ENCODE results near the gene CFAP53.
"Not testable (repeated sequence)": the region's sequence is repeated elsewhere in the genome, so short reads cannot be mapped to it uniquely, and the experiment has no call there.

CFAP53 gene, protein sequence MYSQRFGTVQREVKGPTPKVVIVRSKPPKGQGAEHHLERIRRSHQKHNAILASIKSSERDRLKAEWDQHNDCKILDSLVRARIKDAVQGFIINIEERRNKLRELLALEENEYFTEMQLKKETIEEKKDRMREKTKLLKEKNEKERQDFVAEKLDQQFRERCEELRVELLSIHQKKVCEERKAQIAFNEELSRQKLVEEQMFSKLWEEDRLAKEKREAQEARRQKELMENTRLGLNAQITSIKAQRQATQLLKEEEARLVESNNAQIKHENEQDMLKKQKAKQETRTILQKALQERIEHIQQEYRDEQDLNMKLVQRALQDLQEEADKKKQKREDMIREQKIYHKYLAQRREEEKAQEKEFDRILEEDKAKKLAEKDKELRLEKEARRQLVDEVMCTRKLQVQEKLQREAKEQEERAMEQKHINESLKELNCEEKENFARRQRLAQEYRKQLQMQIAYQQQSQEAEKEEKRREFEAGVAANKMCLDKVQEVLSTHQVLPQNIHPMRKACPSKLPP

DNA sequence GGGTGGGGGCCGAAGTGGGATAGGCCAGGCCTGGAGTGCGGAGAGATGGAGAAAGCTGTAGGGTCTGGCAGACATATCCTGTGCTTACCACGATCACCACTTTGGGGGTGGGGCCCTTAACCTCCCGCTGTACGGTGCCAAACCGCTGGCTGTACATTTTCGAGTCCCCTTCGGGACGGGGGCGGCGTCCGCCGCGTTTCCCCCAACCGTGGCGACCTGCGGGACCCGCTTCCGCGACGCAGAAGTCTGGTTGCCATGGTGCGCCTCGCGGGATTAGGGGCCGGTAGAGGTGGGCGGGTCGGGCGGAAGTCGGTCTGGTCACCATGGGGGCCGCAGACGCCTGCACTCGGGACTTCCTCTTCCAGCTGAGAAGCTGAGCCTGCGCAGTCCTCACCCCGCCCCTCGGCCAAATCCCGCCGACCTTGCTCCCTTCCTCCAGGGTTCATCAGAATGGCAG, at the start of gene CFAP53:
TSS of gene CFAP53 (minus strand) at position 248 of the 457 bp plus-strand sequence. CDS start at position 157, 91 bp downstream.
- Histone ChIP-seq H3K9me3 (ENCODE audit: control insufficient read depth, insufficient read depth, low read length) (no peaks in the 10 kb centered on the region), H3K36me3 (ENCODE audit: insufficient read depth, low read length) (peaks cover 6% of the 10 kb centered on the region; the same call in 1 of the 2 replicates), H3K9ac (ENCODE audit: low read depth, low read length) (peak within 1 kb of the TSS; percentile 53; the same call in 1 of the 2 replicates), H3K4me1 (ENCODE audit: insufficient read depth, low read length) (no peaks in the 10 kb centered on the region)

DNA sequence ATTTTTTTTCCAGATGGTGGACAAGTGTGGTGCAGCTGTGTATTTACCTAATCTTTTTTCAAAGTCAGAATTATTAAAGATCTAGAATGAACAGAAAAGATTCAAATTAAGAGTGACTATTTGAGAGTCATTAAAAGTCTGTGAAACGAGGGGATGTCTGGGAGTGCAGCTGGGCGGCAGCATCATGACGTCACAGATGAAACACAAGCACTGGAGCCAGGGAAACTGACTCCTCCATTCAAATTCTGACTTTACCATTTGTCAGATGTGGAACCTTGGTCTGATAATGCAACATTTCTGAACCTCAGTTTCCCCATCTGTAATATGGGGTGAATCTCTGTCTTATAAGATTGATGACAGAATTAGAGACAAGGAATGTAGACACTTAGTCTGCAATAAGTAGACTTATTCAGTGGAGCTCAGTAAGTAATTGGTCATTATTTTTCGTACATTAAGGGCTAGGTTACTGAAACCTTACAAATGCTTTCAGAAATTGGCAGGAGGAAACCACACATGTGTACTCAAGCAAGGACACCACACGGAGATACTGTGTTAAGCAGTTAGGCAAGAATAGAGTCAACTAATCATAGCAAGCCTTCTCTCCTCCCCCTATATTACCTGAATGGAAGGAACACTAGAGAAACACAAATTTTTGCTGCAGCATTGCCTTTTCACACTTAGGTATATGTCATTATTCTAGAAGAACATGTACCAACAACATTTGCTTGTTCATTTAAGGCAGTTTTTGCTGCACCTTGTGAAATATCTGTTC, 49.0 kb upstream of the CFAP53 start:
- H3K9ac ChIP-seq (ENCODE audit: low read depth, low read length), result no peak overlapping the region
- H3K9me3 ChIP-seq (ENCODE audit: control insufficient read depth, insufficient read depth, low read length), result no peaks in the 10 kb centered on the region
- no peaks in the 10 kb centered on the region for H3K4me1 ChIP-seq (ENCODE audit: insufficient read depth, low read length)
- H3K36me3 ChIP-seq (ENCODE audit: insufficient read depth, low read length), result no peaks in the 10 kb centered on the region

DNA sequence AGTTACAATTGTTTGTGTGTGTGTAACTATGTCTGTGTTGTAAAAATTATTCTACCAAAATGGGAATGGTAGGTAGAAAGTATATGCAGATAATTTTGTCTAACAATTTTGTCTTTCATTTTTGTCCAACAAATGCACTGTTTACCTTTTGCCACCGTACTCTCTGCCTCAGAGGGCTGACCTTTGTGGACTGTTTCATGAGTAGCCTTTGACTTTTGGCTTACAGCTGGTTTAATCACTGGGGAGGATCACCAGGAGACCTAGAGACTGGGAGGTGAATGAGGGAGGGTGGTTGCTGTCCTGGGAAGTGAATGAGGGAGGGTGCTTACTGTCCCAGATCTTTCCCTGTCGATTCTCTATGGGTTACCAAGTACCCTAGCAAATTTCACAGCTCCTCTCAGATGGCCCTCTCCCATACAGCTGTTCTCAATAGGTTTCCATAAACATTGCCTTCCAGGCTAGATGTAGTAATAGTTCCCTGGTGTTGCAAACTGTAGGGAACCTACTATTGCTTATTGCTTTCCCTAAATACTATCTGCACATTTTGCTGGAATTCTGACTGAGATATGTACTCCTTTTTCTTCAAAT, 47.7 kb upstream of the CFAP53 start:
- Histone ChIP-seq H3K9ac (ENCODE audit: low read depth, low read length) (no peak overlapping the region), H3K36me3 (ENCODE audit: insufficient read depth, low read length) (no peaks in the 10 kb centered on the region), H3K4me1 (ENCODE audit: insufficient read depth, low read length) (no peaks in the 10 kb centered on the region), H3K9me3 (ENCODE audit: control insufficient read depth, insufficient read depth, low read length) (no peaks in the 10 kb centered on the region)

DNA sequence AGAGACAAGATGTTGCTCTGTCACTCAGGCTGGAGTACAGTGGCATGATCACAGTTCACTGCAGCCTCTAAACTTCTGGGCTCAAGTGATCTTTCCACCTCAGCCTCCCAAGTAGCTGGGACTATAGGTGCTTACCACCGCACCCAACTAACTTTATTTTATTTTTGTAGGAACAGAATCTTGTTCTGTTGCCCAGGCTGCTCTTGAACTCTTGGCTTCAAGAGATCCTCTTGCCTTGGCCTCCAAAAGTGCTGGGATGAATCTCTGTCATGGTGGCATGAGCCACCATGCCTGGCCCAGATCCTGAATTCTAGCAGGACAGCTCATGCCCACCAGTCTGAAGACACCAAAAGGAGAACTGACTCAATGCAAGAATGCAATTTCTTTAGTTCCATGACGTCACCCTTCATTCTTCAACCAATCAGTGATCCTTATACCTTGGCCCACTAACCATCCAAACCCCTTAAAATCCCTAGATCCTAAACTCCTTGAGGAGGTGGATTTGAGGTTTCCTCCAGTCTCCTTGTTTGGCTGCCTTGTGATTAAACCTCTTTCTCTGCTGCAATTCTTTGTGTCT, 46.8 kb upstream of the CFAP53 start:
- Histone ChIP-seq H3K9me3 (ENCODE audit: control insufficient read depth, insufficient read depth, low read length) (no peaks in the 10 kb centered on the region), H3K4me1 (ENCODE audit: insufficient read depth, low read length) (no peaks in the 10 kb centered on the region), H3K9ac (ENCODE audit: low read depth, low read length) (no peak overlapping the region), H3K36me3 (ENCODE audit: insufficient read depth, low read length) (no peaks in the 10 kb centered on the region)

DNA sequence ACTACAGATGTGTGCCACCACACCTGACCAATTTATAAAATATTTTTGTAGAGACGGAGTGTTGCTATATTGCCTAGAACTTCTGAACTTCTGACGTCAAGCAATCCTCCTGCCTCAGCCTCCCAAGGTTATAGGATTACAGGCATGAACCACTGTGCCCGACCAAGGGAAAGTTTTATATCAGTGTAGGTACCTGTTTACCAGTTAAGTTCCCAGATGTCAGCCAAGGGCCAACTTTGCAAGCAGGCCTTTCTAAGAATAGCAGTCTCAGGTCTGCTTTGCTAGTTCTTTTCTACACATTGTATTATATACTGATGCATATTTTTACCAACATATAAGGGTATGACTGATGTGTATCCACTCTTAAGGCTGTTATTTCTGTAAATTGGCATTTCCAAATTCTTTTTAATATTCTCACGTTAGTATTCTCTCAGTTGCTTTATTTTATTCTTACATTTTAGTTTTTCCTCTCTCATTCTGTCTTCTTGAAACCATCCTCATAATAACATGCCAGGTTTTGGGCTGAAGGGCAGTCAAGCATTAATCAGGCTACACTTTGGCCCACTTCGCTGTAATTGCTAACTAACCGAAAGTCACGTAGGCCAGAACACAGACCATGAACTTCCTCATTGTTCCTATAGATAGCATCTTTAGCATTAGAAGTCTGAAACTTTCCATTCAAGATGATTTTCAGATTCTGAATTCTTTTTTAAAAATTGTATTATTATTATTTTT, 46.2 kb upstream of the CFAP53 start:
- no peak overlapping the region for H3K9ac ChIP-seq (ENCODE audit: low read depth, low read length)
- H3K9me3 ChIP-seq (ENCODE audit: control insufficient read depth, insufficient read depth, low read length), result no peaks in the 10 kb centered on the region
- H3K4me1 ChIP-seq (ENCODE audit: insufficient read depth, low read length), result no peaks in the 10 kb centered on the region
- no peaks in the 10 kb centered on the region for H3K36me3 ChIP-seq (ENCODE audit: insufficient read depth, low read length)

DNA sequence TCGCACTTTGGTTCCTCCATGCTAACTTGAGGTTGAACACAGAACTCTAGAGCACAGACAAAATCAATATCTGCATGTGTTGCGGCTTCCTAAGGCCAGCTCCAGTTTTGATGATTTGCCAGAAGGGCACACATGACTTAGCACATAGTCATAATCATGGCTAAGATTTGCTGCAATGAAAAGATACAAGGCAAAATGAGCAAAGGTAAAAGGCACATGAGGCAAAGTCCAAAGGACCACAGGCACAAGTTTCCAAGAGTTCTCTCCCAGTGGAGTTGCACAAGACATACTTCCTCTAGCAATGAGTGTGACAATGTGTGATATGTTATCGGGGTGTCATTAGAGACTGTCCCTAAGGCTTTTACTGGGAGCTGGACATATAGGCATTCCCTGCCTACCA, 45.4 kb upstream of the CFAP53 start:
- Histone ChIP-seq H3K9ac (ENCODE audit: low read depth, low read length) (no peak overlapping the region), H3K4me1 (ENCODE audit: insufficient read depth, low read length) (no peaks in the 10 kb centered on the region), H3K9me3 (ENCODE audit: control insufficient read depth, insufficient read depth, low read length) (no peaks in the 10 kb centered on the region), H3K36me3 (ENCODE audit: insufficient read depth, low read length) (no peaks in the 10 kb centered on the region)

DNA sequence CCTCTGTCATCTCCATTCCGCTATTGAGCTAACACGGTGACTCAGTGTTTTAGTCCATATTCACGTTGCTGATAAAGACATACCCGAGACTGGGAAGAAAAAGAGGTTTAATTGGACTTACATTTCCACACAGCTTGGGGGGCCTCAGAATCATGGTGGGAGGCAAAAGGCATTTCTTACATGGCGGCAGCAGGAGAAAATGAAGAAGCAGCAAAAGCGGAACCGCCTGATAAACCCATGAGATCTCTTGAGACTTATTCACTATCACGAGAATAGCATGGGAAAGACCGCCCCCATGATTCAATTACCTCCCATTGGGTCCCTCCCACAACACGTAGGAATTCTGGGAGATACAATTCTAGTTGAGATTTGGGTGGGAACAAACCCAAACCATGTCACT, 43.8 kb upstream of the CFAP53 start:
- Histone ChIP-seq H3K9me3 (ENCODE audit: control insufficient read depth, insufficient read depth, low read length) (no peaks in the 10 kb centered on the region), H3K9ac (ENCODE audit: low read depth, low read length) (no peak overlapping the region), H3K4me1 (ENCODE audit: insufficient read depth, low read length) (no peaks in the 10 kb centered on the region), H3K36me3 (ENCODE audit: insufficient read depth, low read length) (no peaks in the 10 kb centered on the region)

DNA sequence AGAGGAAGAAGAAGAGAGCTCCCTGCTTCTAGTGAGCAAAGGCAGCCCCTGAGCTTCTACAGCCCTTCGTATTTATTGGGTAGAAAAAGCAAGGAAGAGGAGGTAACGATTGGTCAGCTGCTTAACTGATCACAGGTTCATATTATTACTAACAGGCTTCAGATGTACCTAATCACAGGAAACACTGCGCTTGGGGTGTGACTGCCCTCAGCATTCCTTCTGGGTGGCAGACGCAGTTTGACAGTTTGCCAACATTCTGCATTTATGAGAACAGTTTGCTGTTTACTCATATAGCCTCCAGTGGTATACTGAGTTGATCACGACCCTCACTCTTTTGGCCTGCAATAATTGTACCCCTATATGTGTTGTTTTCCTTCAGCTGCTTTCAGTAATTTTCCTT, 42.6 kb upstream of the CFAP53 start:
- not testable (repeated sequence) for H3K9me3 ChIP-seq (ENCODE audit: control insufficient read depth, insufficient read depth, low read length); H3K9ac ChIP-seq (ENCODE audit: low read depth, low read length); H3K4me1 ChIP-seq (ENCODE audit: insufficient read depth, low read length); H3K36me3 ChIP-seq (ENCODE audit: insufficient read depth, low read length)

DNA sequence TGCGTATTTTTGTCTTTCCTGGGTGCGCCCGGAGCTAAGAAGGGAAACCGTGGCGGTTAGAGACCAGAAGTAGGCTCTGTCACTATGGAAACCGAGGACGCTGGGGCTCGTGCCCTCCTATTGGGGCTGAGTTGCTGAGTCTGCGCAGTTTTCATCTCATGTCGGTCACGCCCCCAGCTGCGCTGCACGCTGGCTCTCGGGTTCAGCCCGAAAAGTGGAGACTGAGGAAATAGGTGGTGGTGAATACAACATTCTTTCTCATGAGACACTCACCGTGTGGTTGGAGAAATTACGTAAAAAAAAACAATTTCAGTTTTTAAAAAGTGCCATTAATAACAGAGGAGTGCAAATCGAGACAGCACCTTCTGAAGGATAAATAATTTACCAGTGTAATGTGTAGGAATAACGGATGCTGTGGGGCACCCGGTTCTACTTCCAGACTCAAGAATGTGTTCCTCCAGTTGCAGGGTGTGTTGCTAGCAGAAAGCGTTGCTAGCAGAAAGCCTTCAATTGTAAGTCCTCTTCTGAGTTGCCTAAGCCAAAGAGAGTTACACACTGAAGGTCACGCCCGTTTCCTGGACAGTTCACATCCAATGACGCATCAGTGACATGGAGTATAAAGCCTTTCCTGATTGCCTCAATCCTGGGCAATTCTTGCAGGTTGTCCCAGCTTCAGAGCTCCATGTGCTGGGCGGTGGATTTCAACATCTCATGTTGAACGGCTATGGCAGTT, 41.6 kb upstream of the CFAP53 start:
- no peaks in the 10 kb centered on the region for H3K9me3 ChIP-seq (ENCODE audit: control insufficient read depth, insufficient read depth, low read length)
- H3K9ac ChIP-seq (ENCODE audit: low read depth, low read length), result peak overlapping the region; percentile 59; the same call in 1 of the 2 replicates
- no peaks in the 10 kb centered on the region for H3K4me1 ChIP-seq (ENCODE audit: insufficient read depth, low read length)
- H3K36me3 ChIP-seq (ENCODE audit: insufficient read depth, low read length), result no peaks in the 10 kb centered on the region

DNA sequence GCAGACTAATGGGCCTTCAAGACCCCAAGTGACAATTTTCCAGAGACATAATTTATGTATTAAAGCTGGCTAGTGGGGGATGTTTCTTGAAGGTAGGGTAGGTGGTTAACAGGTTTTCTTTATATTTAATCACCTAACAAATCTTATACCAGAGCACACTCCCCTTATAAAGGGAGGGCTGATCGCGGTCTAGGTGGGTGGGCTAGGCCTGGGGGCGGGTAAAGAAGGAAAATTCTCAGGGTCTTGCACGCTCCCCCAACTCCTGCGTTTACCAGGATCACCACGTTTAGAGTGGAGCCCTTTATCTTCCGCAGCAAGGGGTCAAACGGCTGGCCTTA, 41.1 kb upstream of the CFAP53 start:
- Histone ChIP-seq H3K4me1 (ENCODE audit: insufficient read depth, low read length) (no peaks in the 10 kb centered on the region), H3K9ac (ENCODE audit: low read depth, low read length) (peak overlapping the region; percentile 59; the same call in 1 of the 2 replicates), H3K36me3 (ENCODE audit: insufficient read depth, low read length) (no peaks in the 10 kb centered on the region), H3K9me3 (ENCODE audit: control insufficient read depth, insufficient read depth, low read length) (no peaks in the 10 kb centered on the region)

DNA sequence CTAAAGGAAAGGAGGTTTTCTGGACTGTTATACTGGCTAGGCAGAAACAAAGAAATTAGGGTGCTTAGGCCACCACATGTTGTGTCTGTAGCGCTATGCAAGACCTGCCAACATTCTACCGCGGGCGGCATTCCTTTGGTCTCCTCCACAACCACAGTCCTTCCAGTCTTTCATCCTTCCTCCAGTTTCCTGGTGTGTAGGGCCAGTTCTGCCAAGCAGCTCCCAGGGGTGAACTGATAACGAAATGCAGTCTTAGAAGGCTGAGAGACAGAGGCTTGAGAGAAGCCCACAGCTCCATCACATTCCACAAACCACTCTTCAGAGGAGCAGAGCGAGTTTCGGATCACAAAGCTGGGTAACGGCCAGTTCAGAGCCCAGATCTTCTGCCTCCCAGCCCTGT, 40.6 kb upstream of the CFAP53 start:
- Histone ChIP-seq H3K4me1 (ENCODE audit: insufficient read depth, low read length) (no peaks in the 10 kb centered on the region), H3K9me3 (ENCODE audit: control insufficient read depth, insufficient read depth, low read length) (no peaks in the 10 kb centered on the region), H3K9ac (ENCODE audit: low read depth, low read length) (peak overlapping the region; percentile 59; the same call in 1 of the 2 replicates), H3K36me3 (ENCODE audit: insufficient read depth, low read length) (no peaks in the 10 kb centered on the region)

DNA sequence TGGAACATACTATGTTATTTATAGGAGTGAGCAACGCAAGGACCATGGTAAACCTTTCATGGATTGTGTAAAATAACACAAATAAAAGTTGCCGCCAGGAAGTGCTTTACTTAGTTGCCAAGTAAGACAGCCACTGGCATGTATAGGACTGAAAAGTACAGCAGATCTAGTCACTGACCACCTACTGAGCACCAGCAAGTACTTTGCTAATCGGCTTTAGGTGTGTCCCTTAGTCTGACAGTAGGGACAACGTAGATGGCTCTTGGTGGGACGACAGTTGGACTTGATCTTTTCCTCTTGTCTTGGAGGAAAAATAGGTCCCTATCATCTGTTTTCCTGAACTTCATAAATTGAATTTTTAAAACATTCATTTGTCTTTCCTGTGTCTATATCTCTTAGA, 34.8 kb upstream of the CFAP53 start:
- H3K9ac ChIP-seq (ENCODE audit: low read depth, low read length), result no peak overlapping the region
- H3K36me3 ChIP-seq (ENCODE audit: insufficient read depth, low read length), result no peaks in the 10 kb centered on the region
- no peaks in the 10 kb centered on the region for H3K4me1 ChIP-seq (ENCODE audit: insufficient read depth, low read length)
- H3K9me3 ChIP-seq (ENCODE audit: control insufficient read depth, insufficient read depth, low read length), result no peaks in the 10 kb centered on the region

DNA sequence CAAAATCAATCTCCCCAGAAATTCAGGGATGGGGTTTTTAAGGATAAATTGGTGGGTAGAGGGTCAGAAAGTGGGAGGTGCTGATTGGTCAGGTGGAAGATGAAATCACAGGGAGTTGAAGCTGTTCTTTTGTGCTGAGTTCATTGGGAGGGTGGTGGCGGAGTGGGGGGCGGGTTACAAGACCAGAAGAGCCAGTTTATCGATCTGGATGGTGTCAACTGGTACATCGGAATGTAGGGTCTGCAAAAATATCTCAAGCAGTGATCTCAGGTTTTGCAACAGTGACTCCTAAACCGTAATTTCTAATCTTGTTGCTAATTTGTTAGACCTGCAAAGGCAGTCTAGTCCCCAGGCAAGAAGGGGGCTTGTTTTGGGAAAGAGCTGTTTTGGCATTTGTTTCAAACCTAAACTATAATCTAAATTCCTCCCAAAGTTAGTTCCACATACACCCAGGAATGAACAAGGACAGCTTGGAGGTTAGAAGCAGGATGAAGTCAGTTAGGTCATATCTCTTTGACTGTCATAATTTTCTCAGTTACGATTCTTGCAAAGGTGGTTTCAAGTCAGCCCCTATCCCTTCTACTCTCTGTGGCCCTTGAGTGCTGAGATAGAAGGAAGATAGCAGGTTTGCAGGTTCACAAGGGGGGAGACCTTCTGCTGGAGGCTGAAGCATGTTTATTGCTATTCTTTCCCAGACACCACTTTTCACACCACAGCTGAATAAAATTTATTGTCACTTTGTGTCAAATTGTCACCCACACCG, 33.5 kb upstream of the CFAP53 start:
- no peaks in the 10 kb centered on the region for H3K4me1 ChIP-seq (ENCODE audit: insufficient read depth, low read length)
- no peaks in the 10 kb centered on the region for H3K9me3 ChIP-seq (ENCODE audit: control insufficient read depth, insufficient read depth, low read length)
- no peak overlapping the region for H3K9ac ChIP-seq (ENCODE audit: low read depth, low read length)
- no peaks in the 10 kb centered on the region for H3K36me3 ChIP-seq (ENCODE audit: insufficient read depth, low read length)

Measured in ES-I3 (cell line).